H1 (cell line): ENCODE data around the gene AKR1B15. TPM values are rescaled to one million over a fixed set of nuclear protein-coding genes. Genes with fewer than 3 reads are reported as not detected.

Experiments
- CTCF ChIA-PET: fragments of 300-600 bp; sonication (Branson Sonifier 250); formaldehyde crosslinking; loops from one replicate; lab custom pipeline; 2021; ENCODE audit not compliant: partially characterized antibody; lab: Charles Lee
- POLR2A ChIA-PET: fragments of 300-600 bp; sonication (Branson Sonifier 250); formaldehyde crosslinking; loops from one replicate; lab custom pipeline; 2021; ENCODE audit warnings: inconsistent platforms; ENCODE audit not compliant: partially characterized antibody; lab: Charles Lee
- DNase-seq, 2 experiments: peaks; one replicate each; pipeline versions ENCODE4 v3.0.0 to v3.0.0-alpha.2; 2010 to 2022; ENCODE audit warnings: low spot score in 2 of 2, low read depth in 1 of 2, mixed read lengths in 1 of 2
- FAIRE-seq: peaks from 2 replicates; lab custom pipeline; 2011; peaks lifted over from hg19 to GRCh38; lab: Jason Lieb, UNC
- H2AFZ ChIP-seq: 2 replicates; pipeline ENCODE4 v1.8.1; 2012; ENCODE audit warnings: low read length, inconsistent platforms
- H2AK5ac ChIP-seq: 2 replicates; pipeline ENCODE4 v1.6.1; 2013; ENCODE audit warnings: low read depth, low read length
- H2BK120ac ChIP-seq: replicated peaks from 2 replicates; pipeline ENCODE3; 2013; ENCODE audit warnings: low read depth, low read length, inconsistent platforms
- H2BK12ac ChIP-seq: 2 replicates; pipeline ENCODE4 v1.6.1; 2013; ENCODE audit warnings: low read depth, low read length
- H2BK15ac ChIP-seq: 2 replicates; pipeline ENCODE4 v1.6.1; 2013; ENCODE audit warnings: low read length
- H2BK20ac ChIP-seq: 2 replicates; pipeline ENCODE4 v1.6.1; 2013; ENCODE audit warnings: low read length
- H2BK5ac ChIP-seq: 2 replicates; pipeline ENCODE4 v1.6.1; 2013; ENCODE audit warnings: low read depth, low read length
- H3K14ac ChIP-seq: 2 replicates; pipeline ENCODE4 v1.6.1; 2013; ENCODE audit warnings: inconsistent platforms; ENCODE audit not compliant: insufficient read length
- H3K18ac ChIP-seq: 2 replicates; pipeline ENCODE4 v1.6.1; 2013; ENCODE audit warnings: low read length; ENCODE audit errors: extremely low read depth
- H3K23ac ChIP-seq: 2 replicates; pipeline ENCODE4 v1.6.1; 2013; ENCODE audit warnings: inconsistent platforms; ENCODE audit not compliant: insufficient read length
- H3K23me2 ChIP-seq: 2 replicates; pipeline ENCODE4 v1.6.1; 2013; ENCODE audit warnings: low read depth, low read length
- H3K27ac ChIP-seq: 2 replicates; pipeline ENCODE4 v1.6.1; 2011; ENCODE audit warnings: low read depth, low read length, inconsistent platforms
- H3K27me3 ChIP-seq, 4 experiments: replicated peaks in 1 of 4; 1 replicate in 1 of 4; 2 replicates in 3 of 4; pipeline versions ENCODE4 v1.6.1 to v1.8.1; 2011 to 2013; ENCODE audit warnings: low read length in 3 of 4, mild to moderate bottlenecking in 3 of 4, inconsistent platforms in 2 of 4, mixed read lengths in 2 of 4, moderate library complexity in 1 of 4; ENCODE audit not compliant: control insufficient read depth in 3 of 4, insufficient read depth in 3 of 4; ENCODE audit errors: extremely low read depth in 1 of 4
- H3K36me3 ChIP-seq, 4 experiments: 2 replicates each; pipeline versions ENCODE4 v1.6.1 to v1.8.1; 2011 to 2013; ENCODE audit warnings: mild to moderate bottlenecking in 4 of 4, low read length in 3 of 4, moderate library complexity in 2 of 4, control low read depth in 1 of 4, inconsistent platforms in 1 of 4; ENCODE audit not compliant: insufficient read depth in 4 of 4, control insufficient read depth in 2 of 4
- H3K4ac ChIP-seq: replicated peaks from 2 replicates; pipeline ENCODE3; 2013; ENCODE audit warnings: low read length, low read depth, mixed read lengths, inconsistent platforms; ENCODE audit not compliant: insufficient read length
- H3K4me1 ChIP-seq, 4 experiments: replicated peaks in 1 of 4; 1 replicate in 1 of 4; 2 replicates in 3 of 4; pipeline versions ENCODE4 v1.6.1 to v1.8.1; 2011 to 2013; ENCODE audit warnings: low read length in 3 of 4, inconsistent platforms in 2 of 4, mixed read lengths in 1 of 4; ENCODE audit not compliant: insufficient read depth in 4 of 4, control insufficient read depth in 3 of 4
- H3K4me2 ChIP-seq, 2 experiments: 2 replicates each; pipeline versions ENCODE4 v1.6.1 to v1.8.1; 2011 to 2013; ENCODE audit warnings: low read depth in 2 of 2, low read length in 2 of 2, control low read depth in 1 of 2, inconsistent platforms in 1 of 2, mild to moderate bottlenecking in 1 of 2; ENCODE audit not compliant: insufficient read depth in 1 of 2
- H3K4me3 ChIP-seq, 4 experiments: fragments of 200-600, 300-600 bp in 1 of 4; sonication (generic), shearing (Covaris generic), sonication (Bioruptor Twin) in 1 of 4; 2 replicates each; pipeline versions ENCODE4 v1.5.1 to v1.8.1; 2011 to 2016; ENCODE audit warnings: low read length in 4 of 4, low read depth in 3 of 4, control low read depth in 2 of 4, inconsistent platforms in 2 of 4, mild to moderate bottlenecking in 2 of 4, mixed read lengths in 1 of 4, moderate library complexity in 1 of 4; ENCODE audit not compliant: insufficient read depth in 2 of 4; ENCODE audit errors: extremely low read depth in 1 of 4
- H3K56ac ChIP-seq: replicated peaks from 2 replicates; pipeline ENCODE3; 2013; ENCODE audit warnings: low read depth, mild to moderate bottlenecking, mixed read lengths, low read length, inconsistent platforms; ENCODE audit not compliant: insufficient read length
- H3K79me1 ChIP-seq: 2 replicates; pipeline ENCODE4 v1.6.1; 2013; ENCODE audit warnings: low read depth, low read length, control low read depth
- H3K79me2 ChIP-seq, 2 experiments: 2 replicates each; pipeline versions ENCODE4 v1.6.1 to v1.8.1; 2012 to 2013; ENCODE audit warnings: low read length in 2 of 2, mild to moderate bottlenecking in 2 of 2, inconsistent platforms in 1 of 2; ENCODE audit not compliant: insufficient read depth in 2 of 2, control insufficient read depth in 1 of 2
- H3K9ac ChIP-seq, 4 experiments: replicated peaks in 1 of 4; 1 replicate in 1 of 4; 2 replicates in 3 of 4; pipeline versions ENCODE4 v1.6.1 to v1.8.1; 2011 to 2013; ENCODE audit warnings: low read depth in 3 of 4, low read length in 3 of 4, control low read depth in 2 of 4, mild to moderate bottlenecking in 2 of 4, moderate library complexity in 2 of 4, inconsistent platforms in 1 of 4; ENCODE audit errors: extremely low read depth in 1 of 4
- H3K9me3 ChIP-seq, 2 experiments: 2 replicates each; pipeline versions ENCODE4 v1.6.1 to v1.8.1; 2012 to 2013; ENCODE audit warnings: mild to moderate bottlenecking in 2 of 2, moderate library complexity in 2 of 2, control low read depth in 1 of 2, inconsistent platforms in 1 of 2, low read depth in 1 of 2, low read length in 1 of 2, mixed read lengths in 1 of 2; ENCODE audit not compliant: insufficient read depth in 2 of 2
- H4K20me1 ChIP-seq, 2 experiments: replicated peaks in 1 of 2; 2 replicates each; pipeline versions ENCODE3 to v1.8.1; 2011 to 2013; ENCODE audit warnings: inconsistent platforms in 2 of 2, low read length in 2 of 2, mild to moderate bottlenecking in 1 of 2; ENCODE audit not compliant: insufficient read depth in 2 of 2, control insufficient read depth in 1 of 2
- H4K5ac ChIP-seq: 2 replicates; pipeline ENCODE4 v1.6.1; 2013; ENCODE audit warnings: low read length, low read depth, mixed read lengths, inconsistent platforms; ENCODE audit not compliant: insufficient read length
- H4K8ac ChIP-seq: 2 replicates; pipeline ENCODE4 v1.8.0; 2013; ENCODE audit warnings: mild to moderate bottlenecking, moderate library complexity, low read length, inconsistent platforms; ENCODE audit not compliant: insufficient read depth; ENCODE audit errors: extremely low read depth
- H4K91ac ChIP-seq: replicated peaks from 2 replicates; pipeline ENCODE3; 2013; ENCODE audit warnings: low read length, mixed read lengths, inconsistent platforms; ENCODE audit not compliant: insufficient read length
- SIRT6 ChIP-seq: IDR thresholded peaks from one replicate; pipeline ENCODE4 v1.7.1; 2012; ENCODE audit warnings: low read length, inconsistent platforms
- YY1 ChIP-seq: IDR thresholded peaks from 2 replicates; pipeline ENCODE4 v1.6.1; 2011; ENCODE audit warnings: low read depth, mild to moderate bottlenecking, low read length
- WGBS, 2 experiments: shearing (Covaris generic) in 1 of 2; methylation state at CpG; one replicate each; pipeline versions ENCODE4 v1.1.6 to v1.1.7; 2013 to 2015; ENCODE audit warnings: low lambda C conversion rate in 2 of 2, mixed read lengths in 2 of 2, inconsistent platforms in 1 of 2, low coverage in 1 of 2, missing lambda C conversion rate in 1 of 2; ENCODE audit not compliant: insufficient replicate concordance in 2 of 2, insufficient coverage in 1 of 2, insufficient read length in 1 of 2; ENCODE audit errors: extremely low coverage in 1 of 2, missing lambda C conversion rate in 1 of 2; 5-methylcytosine and 5-hydroxymethylcytosine counted together
- polyA plus RNA-seq, 7 experiments: library from polyadenylated mRNA; depleted of rRNA in 3 of 7; stranded (reverse) in 5 of 7; unstranded in 2 of 7; fragments of >200 nt in 5 of 7; fragments of 200-250 nt in 2 of 7; gene quantifications; 1 replicate in 5 of 7; 2 replicates in 1 of 7; 4 replicates in 1 of 7; pipeline versions ENCODE4 v1.2.1 to v1.2.3, GENCODE V29; 2011 to 2013; ENCODE audit warnings: missing spikeins in 2 of 7, mixed read lengths in 2 of 7
- total RNA-seq: library from RNA; stranded (reverse); fragmentation: NEBNext Ultra II Directional; extraction: Animal tissue kit (Norgen Biotek cat#: 25700); gene quantifications from 2 replicates; pipeline ENCODE4 v1.2.1, GENCODE V29; 2021

Gene AKR1B15
- total and polyA plus RNA-seq, 2 of the 8 experiments (the other 6 are each of a cell fraction or from before 2014, with no cell fraction given) = 0.15 to 0.47 TPM

- ChIA-PET CTCF (interaction anchor here (0.6 to 1.5 kb wide), 3 partner anchors 10 to 153 kb away, joined by 3 to 4 read pairs (median 4); no protein-coding TSS in a partner anchor), POLR2A (no interaction called here)
- H3K23me2 ChIP-seq = peaks cover 3% of the 10 kb centered on the region; the same call in 1 of the 2 replicates
- H3K56ac ChIP-seq = no peak overlapping the region
- H2BK120ac ChIP-seq = no peak overlapping the region
- H3K14ac ChIP-seq = no peak overlapping the region
- H3K79me2 ChIP-seq = no peaks in the 10 kb centered on the region
- no peaks in the 10 kb centered on the region; a peak in 1 of 4 replicates for H3K9me3 ChIP-seq
- FAIRE-seq = no peak
- no peak overlapping the region for H4K8ac ChIP-seq
- no peak overlapping the region for H3K9ac ChIP-seq
- no peak overlapping the region for H4K5ac ChIP-seq
- no peak overlapping the region for H3K23ac ChIP-seq
- no peak overlapping the region for H3K4me2 ChIP-seq
- TF ChIP-seq SIRT6 (no peak), YY1 (peak; percentile 82)
- no peaks in the 10 kb centered on the region for H4K20me1 ChIP-seq
- no peak overlapping the region for H3K4ac ChIP-seq
- H3K79me1 ChIP-seq = no peaks in the 10 kb centered on the region
- no peaks in the 10 kb centered on the region for H3K27me3 ChIP-seq
- H3K4me1 ChIP-seq = no peaks in the 10 kb centered on the region
- no peak overlapping the region for H2BK15ac ChIP-seq
- no peak overlapping the region for H3K27ac ChIP-seq
- no peak overlapping the region for H3K4me3 ChIP-seq
- H3K18ac ChIP-seq = no peak overlapping the region
- no peak overlapping the region for H2AK5ac ChIP-seq
- H2BK20ac ChIP-seq = no peak overlapping the region
- DNase-seq = no peak
- 89% methylated on average over 7 of the region's 7 CpGs; no CpG with 5 or more reads in 1 of the 2 experiments for WGBS, 2 experiments
- H4K91ac ChIP-seq = no peak overlapping the region
- no peak overlapping the region for H2BK5ac ChIP-seq
- H2AFZ ChIP-seq = no peak overlapping the region
- no peak overlapping the region for H2BK12ac ChIP-seq
- no peaks in the 10 kb centered on the region for H3K36me3 ChIP-seq
Measured at GRCh38 chr7:134585897-134586296, 37.0 kb downstream of the AKR1B15 start.
